A549 (cell line): Measurements from ENCODE around the gene HSH2D. TPM values are rescaled to one million over a fixed set of nuclear protein-coding genes. Genes with fewer than 3 reads are reported as not detected.

ENCODE experiments used
- ATAC-seq, 2 experiments: fragments of 200-7000 bp in 1 of 2; fragments of >200 bp in 1 of 2; cut with Nextera tagmentation in 1 of 2; cut with Tn5 transposase in 1 of 2; 3 replicates each; pipeline versions ENCODE4 v1.8.0 to v1.9.1; 2018 to 2020; ENCODE audit warnings: mild to moderate bottlenecking in 1 of 2, moderate library complexity in 1 of 2
- CTCF ChIA-PET: fragments of 300-600 bp; sonication (Branson Sonifier 250); formaldehyde crosslinking; extraction: SDS; loops from one replicate; lab custom pipeline; 2021; ENCODE audit warnings: antibody characterized with exemption, inconsistent platforms; lab: Yijun Ruan, JAX
- POLR2A ChIA-PET: fragments of 350-600 bp; formaldehyde crosslinking; extraction: SDS; loops from one replicate; lab custom pipeline; 2021; ENCODE audit warnings: antibody characterized with exemption, inconsistent platforms; lab: Yijun Ruan, JAX
- DNase-seq, 2 experiments: peaks; one replicate each; pipeline versions ENCODE4 v3.0.0 to v3.0.0-alpha.2; 2011 to 2016; ENCODE audit warnings: low read depth in 1 of 2, low spot score in 1 of 2
- FAIRE-seq: peaks from 2 replicates; lab custom pipeline; 2011; peaks lifted over from hg19 to GRCh38; lab: Jason Lieb, UNC
- H3K27ac ChIP-seq, 2 experiments: fragments of >200 bp; sonication (Bioruptor Twin); formaldehyde crosslinking; 3 replicates each; pipeline ENCODE4 v1.5.1; 2016 to 2017
- H3K4me1 ChIP-seq: fragments of >200 bp; sonication (Bioruptor Twin); formaldehyde crosslinking; 3 replicates; pipeline ENCODE4 v1.6.1; 2016
- H3K4me2 ChIP-seq: fragments of >200 bp; sonication (Bioruptor Twin); formaldehyde crosslinking; 3 replicates; pipeline ENCODE4 v1.6.1; 2016
- H3K4me3 ChIP-seq: fragments of >200 bp; sonication (Bioruptor Twin); formaldehyde crosslinking; 3 replicates; pipeline ENCODE4 v1.5.1; 2016
- H3K9me3 ChIP-seq: fragments of >200 bp; sonication (Bioruptor Twin); formaldehyde crosslinking; 3 replicates; pipeline ENCODE4 v1.6.1; 2016
- BCL3 ChIP-seq: fragments of >200 bp; sonication (Bioruptor Twin); formaldehyde crosslinking; IDR thresholded peaks from 3 replicates; pipeline ENCODE4 v1.6.1; 2016
- BHLHE40 ChIP-seq: IDR thresholded peaks from 2 replicates; pipeline ENCODE4 v1.6.1; 2012; ENCODE audit warnings: low read depth, low read length, inconsistent platforms
- CEBPB ChIP-seq, 2 experiments: fragments of >200 bp in 1 of 2; sonication (Bioruptor Twin) in 1 of 2; formaldehyde crosslinking in 1 of 2; IDR thresholded peaks; 2 replicates each; pipeline ENCODE4 v1.6.1; 2012 to 2016
- EHF ChIP-seq: fragments of 250-450 bp; sonication (Bioruptor Pico); IDR thresholded peaks from 2 replicates; pipeline ENCODE4 v1.5.0; 2020; ENCODE audit warnings: mild to moderate bottlenecking
- ESRRA ChIP-seq: fragments of 150-350 bp; IDR thresholded peaks from 2 replicates; pipeline ENCODE4 v1.6.1; 2014; ENCODE audit warnings: mild to moderate bottlenecking, low read length, borderline replicate concordance
- FOSB ChIP-seq: fragments of 250-450 bp; sonication (Bioruptor Pico); IDR thresholded peaks from 2 replicates; pipeline ENCODE4 v1.5.0; 2020; ENCODE audit warnings: mild to moderate bottlenecking, moderate library complexity
- HDAC2 ChIP-seq: fragments of 200-600 bp; sonication (generic); IDR thresholded peaks from 2 replicates; pipeline ENCODE4 v1.6.1; 2016
- HMGXB4 ChIP-seq: fragments of 250-450 bp; sonication (Bioruptor Pico); IDR thresholded peaks from 2 replicates; pipeline ENCODE4 v1.5.0; 2021; ENCODE audit warnings: mild to moderate bottlenecking, moderate library complexity, borderline replicate concordance
- HOXA7 ChIP-seq: fragments of 250-450 bp; sonication (Bioruptor Pico); IDR thresholded peaks from 2 replicates; pipeline ENCODE4 v1.5.0; 2020; ENCODE audit warnings: mild to moderate bottlenecking, moderate library complexity
- JUNB ChIP-seq: fragments of >200 bp; sonication (Bioruptor Twin); formaldehyde crosslinking; IDR thresholded peaks from 2 replicates; pipeline ENCODE4 v1.6.1; 2016
- NR3C1 ChIP-seq: fragments of >200 bp; sonication (Bioruptor Twin); formaldehyde crosslinking; IDR thresholded peaks from 3 replicates; pipeline ENCODE4 v1.6.1; 2017
- PHF8 ChIP-seq: fragments of 200-600 bp; sonication (generic); IDR thresholded peaks from 2 replicates; pipeline ENCODE4 v1.6.1; 2016; ENCODE audit warnings: low read depth, mild to moderate bottlenecking, antibody characterized with exemption, moderate library complexity, borderline replicate concordance
- RAD21 ChIP-seq, 2 experiments: fragments of >200 bp in 1 of 2; sonication (Bioruptor Twin) in 1 of 2; formaldehyde crosslinking in 1 of 2; IDR thresholded peaks in 1 of 2; conservative IDR thresholded peaks in 1 of 2; 2 replicates in 1 of 2; 3 replicates in 1 of 2; pipeline ENCODE4 v1.6.1; 2012 to 2018; ENCODE audit warnings: inconsistent platforms in 1 of 2
- RARB ChIP-seq: fragments of 250-450 bp; sonication (Bioruptor Pico); IDR thresholded peaks from 2 replicates; pipeline ENCODE4 v1.8.0; 2021; ENCODE audit warnings: mild to moderate bottlenecking, moderate library complexity
- RFX5 ChIP-seq: fragments of 450-650 bp; IDR thresholded peaks from 2 replicates; pipeline ENCODE4 v1.7.1; 2014; ENCODE audit warnings: antibody characterized with exemption, mild to moderate bottlenecking, moderate library complexity
- SMC3 ChIP-seq: fragments of >200 bp; sonication (Bioruptor Twin); formaldehyde crosslinking; IDR thresholded peaks from 3 replicates; pipeline ENCODE4 v1.6.1; 2018; ENCODE audit warnings: inconsistent platforms
- SREBF2 ChIP-seq: fragments of 450-650 bp; IDR thresholded peaks from 2 replicates; pipeline ENCODE4 v1.6.1; 2014; ENCODE audit warnings: mild to moderate bottlenecking, moderate library complexity
- TP53 ChIP-seq: fragments of 250-450 bp; sonication (Bioruptor Pico); IDR thresholded peaks from 2 replicates; pipeline ENCODE4 v1.5.0; 2021; ENCODE audit warnings: mild to moderate bottlenecking, moderate library complexity
- ZSCAN20 ChIP-seq: fragments of 250-450 bp; sonication (Bioruptor Pico); IDR thresholded peaks from 2 replicates; pipeline ENCODE4 v1.8.0; 2022; ENCODE audit warnings: mild to moderate bottlenecking, moderate library complexity
- WGBS: methylation state at CpG from one replicate; pipeline ENCODE4 v1.1.6; 2017; ENCODE audit errors: missing lambda C conversion rate; 5-methylcytosine and 5-hydroxymethylcytosine counted together
- polyA plus RNA-seq, 4 experiments: library from polyadenylated mRNA; depleted of rRNA in 3 of 4; stranded (reverse); fragments of >200 nt; fragmentation: RNase III in 1 of 4; extraction: RNeasy Plus Mini Kit Qiagen cat#74134 plus additional on column Dnase treatment in 1 of 4; gene quantifications; 2 replicates in 3 of 4; 3 replicates in 1 of 4; pipeline ENCODE4 v1.2.3, GENCODE V29; 2011 to 2017

Gene HSH2D
- polyA plus RNA-seq, 2 of the 4 experiments (the other 2 are of a cell fraction), result 0.05 TPM; not detected in 1

GRCh38 chr19:16131648-16132047, 11.8 kb upstream of the HSH2D start (continued):
- TF ChIP-seq RAD21 (conservative IDR thresholded peaks at IDR 0.05 in 1 of 2, IDR thresholded peaks at IDR 0.05 in 1 of 2) (no peak), HDAC2 (no peak), PHF8 (no peak), RFX5 (no peak)

GRCh38 chr19:16133818-16134217, 9.7 kb upstream of the HSH2D start:
- ChIA-PET CTCF (no interaction called here), POLR2A (no interaction called here)
- H3K27ac ChIP-seq, result no peak overlapping the region
- FAIRE-seq, result no peak
- H3K4me3 ChIP-seq, result no peak overlapping the region
- no peaks in the 10 kb centered on the region for H3K9me3 ChIP-seq
- H3K4me1 ChIP-seq, result no peaks in the 10 kb centered on the region
- WGBS, result 60% methylated on average over 1 of the region's 4 CpGs
- no peak for TF ChIP-seq TP53 (CRISPR knock-in tag)
- no peak for TF ChIP-seq BHLHE40
- TF ChIP-seq ZSCAN20 (CRISPR knock-in tag), result no peak
- no peak for TF ChIP-seq HOXA7
- TF ChIP-seq FOSB (CRISPR knock-in tag), result no peak
- TF ChIP-seq SMC3, result no peak
- TF ChIP-seq, all 56 proteins: peak for 0
- ATAC-seq, result no peak
- no peak for DNase-seq
- no peak overlapping the region for H3K4me2 ChIP-seq

DNA sequence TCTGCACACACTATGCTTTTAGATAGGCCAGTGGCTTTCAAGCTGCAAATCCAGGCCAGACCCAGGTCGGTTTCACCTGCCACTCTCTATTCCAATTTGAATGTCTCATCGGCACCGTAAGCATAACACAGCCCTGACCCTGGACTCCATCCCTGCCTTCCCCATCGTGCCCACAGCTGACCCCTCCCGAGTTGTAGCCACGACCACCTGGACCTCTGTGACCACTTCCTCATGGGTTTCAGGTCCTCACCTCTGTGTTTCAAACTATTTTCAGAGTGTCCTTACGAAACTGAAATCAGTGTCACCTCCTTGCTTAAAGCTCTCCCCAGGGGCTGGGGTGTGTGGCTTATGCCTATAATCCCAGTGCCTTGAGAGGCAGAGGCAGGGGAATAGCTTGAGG, 9.0 kb upstream of the HSH2D start:
- WGBS, result 87% methylated on average over 7 of the region's 7 CpGs
- TF ChIP-seq JUNB (no peak), ESRRA (no peak), CEBPB (IDR thresholded peaks at IDR 0.05) (no peak)
- Histone ChIP-seq H3K4me2 (no peak overlapping the region), H3K27ac (no peak overlapping the region), H3K9me3 (no peaks in the 10 kb centered on the region), H3K4me1 (no peaks in the 10 kb centered on the region), H3K4me3 (no peak overlapping the region)
- DNase-seq (no peak), FAIRE-seq (no peak), ATAC-seq (no peak)
- CTCF ChIA-PET, result no interaction called here
- POLR2A ChIA-PET, result no interaction called here

DNA sequence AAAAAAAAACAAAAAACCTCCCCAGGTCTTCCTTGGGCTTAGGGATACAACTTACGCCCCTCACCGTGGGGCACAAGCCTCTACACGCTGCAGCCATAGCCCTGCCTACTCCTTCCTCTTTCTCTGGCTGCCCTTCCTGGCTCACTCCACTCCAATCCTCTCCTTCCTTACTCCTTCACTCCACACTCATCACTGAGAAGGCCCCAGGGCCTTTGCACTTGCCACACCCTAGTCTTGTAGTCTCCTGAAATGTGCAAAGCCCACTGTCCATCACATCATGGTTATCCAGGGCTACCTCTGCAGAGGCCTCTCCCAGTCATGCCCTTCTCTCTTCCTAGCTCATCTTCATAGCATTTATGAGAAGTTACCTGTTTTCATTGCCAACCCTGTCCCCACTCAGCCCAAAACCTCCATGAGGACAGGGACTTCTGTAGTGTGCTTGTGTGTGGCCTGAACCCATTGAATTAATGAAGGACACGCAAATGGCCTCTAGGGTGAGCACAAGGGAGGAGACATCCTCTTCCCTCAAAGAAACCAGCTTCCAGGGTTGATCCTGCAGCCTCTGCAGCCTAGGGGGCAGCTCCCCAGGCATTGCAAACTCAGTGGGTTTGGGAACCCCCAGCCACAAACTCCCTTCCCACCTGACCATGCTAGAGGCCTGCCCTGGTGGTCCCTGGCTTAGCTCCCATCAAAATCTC, 7.9 kb upstream of the HSH2D start:
- ATAC-seq (peak in 1 of 2 experiments; percentile 46; a peak in 3 of 6 replicates), DNase-seq (no peak), FAIRE-seq (no peak)
- H3K9me3 ChIP-seq, result no peaks in the 10 kb centered on the region
- 96% methylated on average over 4 of the region's 4 CpGs for WGBS
- no peak overlapping the region for H3K4me2 ChIP-seq
- H3K27ac ChIP-seq, result no peak overlapping the region
- ChIA-PET CTCF (interaction anchor here (1.0 to 1.1 kb wide), 2 partner anchors 8 to 9 kb away, joined by 3 to 5 read pairs; partner anchors contain the start of gene HSH2D), POLR2A (no interaction called here)
- no peak for TF ChIP-seq RAD21 (conservative IDR thresholded peaks at IDR 0.05 in 1 of 2, IDR thresholded peaks at IDR 0.05 in 1 of 2)
- H3K4me3 ChIP-seq, result no peak overlapping the region
- no peaks in the 10 kb centered on the region for H3K4me1 ChIP-seq

DNA sequence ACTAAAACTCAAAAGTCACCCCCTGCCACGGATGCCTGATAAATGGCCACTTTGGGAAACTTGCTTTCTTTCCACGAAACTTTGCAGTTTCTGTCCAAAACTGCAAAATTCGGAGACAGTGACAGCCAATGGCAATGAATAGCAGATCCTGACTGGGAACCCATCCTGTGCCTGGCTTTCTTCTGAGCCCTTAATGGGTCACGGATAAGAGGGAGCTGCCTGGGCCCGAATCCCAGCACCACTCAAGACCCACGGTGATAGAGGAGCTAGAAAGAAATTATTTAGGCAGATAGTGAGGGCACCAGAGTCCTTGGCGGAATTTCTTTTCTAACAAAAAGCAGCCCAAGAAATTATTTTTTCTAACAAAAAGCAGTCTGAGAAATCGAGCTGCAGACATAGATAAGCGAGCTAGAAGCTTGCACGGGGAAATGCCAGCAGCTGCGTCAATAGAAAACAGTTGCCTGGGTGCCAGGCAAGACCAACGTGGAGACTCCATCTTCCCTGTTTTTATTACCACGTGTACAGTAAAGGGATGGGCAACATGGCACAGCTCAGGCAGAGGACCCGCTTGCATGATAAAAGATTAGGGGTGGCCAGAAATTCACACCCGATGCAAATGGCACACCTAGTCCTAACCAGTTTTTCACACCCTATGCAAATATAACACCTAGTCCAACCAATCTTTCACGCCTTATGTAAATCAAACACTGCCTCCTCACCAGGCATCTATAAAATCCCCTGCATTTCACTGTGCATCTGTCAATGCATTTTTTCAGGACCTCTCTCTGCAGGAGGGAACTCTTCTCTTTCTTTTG, 7.1 kb upstream of the HSH2D start:
- CTCF ChIA-PET, result interaction anchor here (1.0 to 1.1 kb wide), 2 partner anchors 8 to 10 kb away, joined by 3 to 5 read pairs; partner anchors contain the start of gene HSH2D
- Histone ChIP-seq H3K9me3 (no peaks in the 10 kb centered on the region), H3K4me2 (no peak overlapping the region), H3K27ac (no peak overlapping the region), H3K4me3 (no peak overlapping the region), H3K4me1 (no peaks in the 10 kb centered on the region)
- POLR2A ChIA-PET, result no interaction called here
- FAIRE-seq (no peak), DNase-seq (no peak), ATAC-seq (no peak; a peak in 1 of 6 replicates)
- 62% methylated on average over 16 of the region's 16 CpGs for WGBS
- TF ChIP-seq HMGXB4 (no peak), EHF (CRISPR knock-in tag) (no peak), RARB (CRISPR knock-in tag) (no peak), RFX5 (no peak), NR3C1 (no peak), BCL3 (no peak), SREBF2 (no peak)
